IPS-18a (cell line): ENCODE data around the gene SCN4A.
"Not testable (repeated sequence)": the region's sequence is repeated elsewhere in the genome, so short reads cannot be mapped to it uniquely, and the experiment has no call there.

Experiments
- H3K27ac ChIP-seq: one replicate; pipeline ENCODE4 v1.5.1; 2013; ENCODE audit warnings: low read length
- H3K27me3 ChIP-seq: one replicate; pipeline ENCODE4 v1.6.1; 2013; ENCODE audit warnings: mild to moderate bottlenecking, low read length; ENCODE audit not compliant: control insufficient read depth, insufficient read depth
- H3K36me3 ChIP-seq: one replicate; pipeline ENCODE4 v1.6.1; 2013; ENCODE audit warnings: low read depth, low read length; ENCODE audit not compliant: control insufficient read depth
- H3K4me1 ChIP-seq: one replicate; pipeline ENCODE4 v1.6.1; 2013; ENCODE audit warnings: low read depth, low read length; ENCODE audit not compliant: control insufficient read depth
- H3K4me3 ChIP-seq: one replicate; pipeline ENCODE4 v1.5.1; 2013; ENCODE audit warnings: low read length
- H3K9ac ChIP-seq: one replicate; pipeline ENCODE4 v1.6.1; 2013; ENCODE audit warnings: mild to moderate bottlenecking, low read length, moderate library complexity
- H3K9me3 ChIP-seq: one replicate; pipeline ENCODE4 v1.6.1; 2013; ENCODE audit warnings: low read depth, low read length; ENCODE audit not compliant: control insufficient read depth

The SCN4A gene

GRCh38 chr17:63914471-63914870, 58.2 kb downstream of the SCN4A start:
- Histone ChIP-seq H3K4me1 (no peaks in the 10 kb centered on the region), H3K4me3 (no peak overlapping the region), H3K9ac (no peak overlapping the region)

GRCh38 chr17:63911657-63912100, 61.0 kb downstream of the SCN4A start:
- no peaks in the 10 kb centered on the region for H3K27me3 ChIP-seq
- H3K9ac ChIP-seq = no peak overlapping the region
- no peaks in the 10 kb centered on the region for H3K36me3 ChIP-seq
- H3K9me3 ChIP-seq = no peaks in the 10 kb centered on the region
- H3K27ac ChIP-seq = no peak overlapping the region
- no peaks in the 10 kb centered on the region for H3K4me1 ChIP-seq
- no peak overlapping the region for H3K4me3 ChIP-seq

More at GRCh38 chr17:63914471-63914870, 58.2 kb downstream of the SCN4A start:
- H3K9me3 ChIP-seq = no peaks in the 10 kb centered on the region
- no peaks in the 10 kb centered on the region for H3K27me3 ChIP-seq
- H3K27ac ChIP-seq = no peak overlapping the region
- no peaks in the 10 kb centered on the region for H3K36me3 ChIP-seq

GRCh38 chr17:63911041-63911635, 61.6 kb downstream of the SCN4A start, which contains the start of gene CSHL1:
Gene CSHL1, minus strand, starts transcription at chr17:63911258. Its CDS starts 62 bp downstream, at chr17:63911196.
- Histone ChIP-seq H3K9ac (no peak within 1 kb of the TSS), H3K27ac (no peak within 1 kb of the TSS), H3K36me3 (no peaks in the 10 kb centered on the region), H3K9me3 (no peaks in the 10 kb centered on the region), H3K4me3 (no peak within 1 kb of the TSS), H3K4me1 (no peaks in the 10 kb centered on the region), H3K27me3 (no peaks in the 10 kb centered on the region)

GRCh38 chr17:63910096-63910495, 62.6 kb downstream of the SCN4A start:
- no peak overlapping the region for H3K4me3 ChIP-seq
- no peaks in the 10 kb centered on the region for H3K36me3 ChIP-seq
- H3K4me1 ChIP-seq = no peaks in the 10 kb centered on the region
- no peaks in the 10 kb centered on the region for H3K9me3 ChIP-seq
- no peak overlapping the region for H3K27ac ChIP-seq
- no peaks in the 10 kb centered on the region for H3K27me3 ChIP-seq
- H3K9ac ChIP-seq = no peak overlapping the region

- not testable (repeated sequence) for H3K9ac ChIP-seq, H3K9me3 ChIP-seq, H3K36me3 ChIP-seq, H3K4me3 ChIP-seq, H3K27me3 ChIP-seq, H3K27ac ChIP-seq, H3K4me1 ChIP-seq
Measured at GRCh38 chr17:63909586-63909985, 63.1 kb downstream of the SCN4A start.

GRCh38 chr17:63907161-63907778, 65.4 kb downstream of the SCN4A start:
- H3K4me3 ChIP-seq, H3K27ac ChIP-seq, H3K36me3 ChIP-seq: not testable (repeated sequence)

GRCh38 chr17:63904796-63905195, 67.9 kb downstream of the SCN4A start:
- not testable (repeated sequence) for H3K9me3 ChIP-seq, H3K27ac ChIP-seq, H3K27me3 ChIP-seq, H3K36me3 ChIP-seq, H3K9ac ChIP-seq, H3K4me1 ChIP-seq, H3K4me3 ChIP-seq

More at GRCh38 chr17:63907161-63907778, 65.4 kb downstream of the SCN4A start:
- H3K9ac ChIP-seq, H3K27me3 ChIP-seq, H3K4me1 ChIP-seq, H3K9me3 ChIP-seq: not testable (repeated sequence)

- H3K27ac ChIP-seq, H3K9ac ChIP-seq: not testable (repeated sequence)
Measured at GRCh38 chr17:63903787-63904201, 68.9 kb downstream of the SCN4A start.

GRCh38 chr17:63901971-63902370, 70.7 kb downstream of the SCN4A start:
- not testable (repeated sequence) for H3K27ac ChIP-seq, H3K27me3 ChIP-seq, H3K9ac ChIP-seq, H3K4me3 ChIP-seq, H3K9me3 ChIP-seq, H3K4me1 ChIP-seq, H3K36me3 ChIP-seq

More at GRCh38 chr17:63903787-63904201, 68.9 kb downstream of the SCN4A start:
- H3K36me3 ChIP-seq, H3K27me3 ChIP-seq, H3K4me3 ChIP-seq, H3K9me3 ChIP-seq, H3K4me1 ChIP-seq: not testable (repeated sequence)

GRCh38 chr17:63898899-63899798, 73.6 kb downstream of the SCN4A start:
- not testable (repeated sequence) for H3K4me3 ChIP-seq, H3K27ac ChIP-seq, H3K36me3 ChIP-seq, H3K27me3 ChIP-seq, H3K9ac ChIP-seq, H3K9me3 ChIP-seq, H3K4me1 ChIP-seq

GRCh38 chr17:63896524-63897354, 76.0 kb downstream of the SCN4A start, which contains the start of gene CSH1:
Gene CSH1, minus strand, starts transcription at chr17:63896574. Its CDS starts 63 bp downstream, at chr17:63896511.
- H3K4me1 ChIP-seq, H3K36me3 ChIP-seq, H3K4me3 ChIP-seq, H3K27ac ChIP-seq, H3K27me3 ChIP-seq, H3K9me3 ChIP-seq, H3K9ac ChIP-seq: not testable (repeated sequence)
